ENCODE measurements around the gene PASK. TPM values are rescaled to one million over a fixed set of nuclear protein-coding genes. Genes with fewer than 3 reads are reported as not detected.
"Not testable (repeated sequence)": the region's sequence is repeated elsewhere in the genome, so short reads cannot be mapped to it uniquely, and the experiment has no call there.

The PASK gene
- polyA plus RNA-seq (ENCODE audit: low read depth in 6 of 6): 10 to 100 TPM in 2 of 6 donors, 1 to 10 TPM in 4; 3.9 to 17.4 (median 9.1) TPM

- peak within 1 kb of the TSS; percentile 92 to 100 (median 99) for H3K4me3 Mint-ChIP-seq
- no peaks in the 10 kb centered on the region for H3K27me3 Mint-ChIP-seq
- peak; percentile 88 for DNase-seq
- no peaks in the 10 kb centered on the region for H3K9me3 Mint-ChIP-seq
- ATAC-seq (ENCODE audit: low read depth in 2 of 2): peak; percentile 74 to 76
- H3K27ac Mint-ChIP-seq: peak within 1 kb of the TSS; percentile 92 to 98 (median 96)
- no peaks in the 10 kb centered on the region for H3K36me3 Mint-ChIP-seq
- peaks cover 33 to 48% (median 36%) of the 10 kb centered on the region in 3 donors for H3K4me1 Mint-ChIP-seq
Observed at GRCh38 chr2:241148891-241149674, at the start of gene PASK. Gene PASK, minus strand, starts transcription at chr2:241149472. Its CDS starts 6,440 bp downstream, at chr2:241143032.

GRCh38 chr2:241198381-241199279 is 49.4 kb upstream of the PASK start:
- H3K27ac Mint-ChIP-seq: no peak overlapping the region
- ATAC-seq (ENCODE audit: low read depth in 2 of 2) (no peak), DNase-seq (no peak)
- H3K4me3 Mint-ChIP-seq: no peak overlapping the region
- no peaks in the 10 kb centered on the region for H3K4me1 Mint-ChIP-seq
- no peaks in the 10 kb centered on the region for H3K9me3 Mint-ChIP-seq
- no peaks in the 10 kb centered on the region for H3K36me3 Mint-ChIP-seq
- H3K27me3 Mint-ChIP-seq: no peaks in the 10 kb centered on the region

- Mint-ChIP-seq H3K36me3 (no peaks in the 10 kb centered on the region), H3K27ac (no peak overlapping the region), H3K27me3 (no peaks in the 10 kb centered on the region), H3K4me1 (no peaks in the 10 kb centered on the region), H3K9me3 (no peaks in the 10 kb centered on the region), H3K4me3 (no peak overlapping the region)
- DNase-seq (no peak), ATAC-seq (ENCODE audit: low read depth in 2 of 2) (no peak)
Observed at GRCh38 chr2:241197947-241198346, 48.7 kb upstream of the PASK start.

- DNase-seq; H3K4me1 Mint-ChIP-seq; H3K9me3 Mint-ChIP-seq; H3K36me3 Mint-ChIP-seq; ATAC-seq (ENCODE audit: low read depth in 2 of 2); H3K27me3 Mint-ChIP-seq; H3K27ac Mint-ChIP-seq; H3K4me3 Mint-ChIP-seq: not testable (repeated sequence)
Observed at GRCh38 chr2:241197246-241197645, 48.0 kb upstream of the PASK start.

GRCh38 chr2:241195506-241196130 is 46.3 kb upstream of the PASK start:
- no peaks in the 10 kb centered on the region for H3K36me3 Mint-ChIP-seq
- DNase-seq (no peak), ATAC-seq (ENCODE audit: low read depth in 2 of 2) (no peak)
- H3K27me3 Mint-ChIP-seq: no peaks in the 10 kb centered on the region
- H3K4me1 Mint-ChIP-seq: no peaks in the 10 kb centered on the region
- H3K9me3 Mint-ChIP-seq: no peaks in the 10 kb centered on the region
- no peak overlapping the region for H3K27ac Mint-ChIP-seq
- H3K4me3 Mint-ChIP-seq: no peak overlapping the region

- H3K27ac Mint-ChIP-seq: no peak overlapping the region
- H3K27me3 Mint-ChIP-seq: no peaks in the 10 kb centered on the region
- DNase-seq (no peak), ATAC-seq (ENCODE audit: low read depth in 2 of 2) (no peak)
- H3K4me1 Mint-ChIP-seq: no peaks in the 10 kb centered on the region
- no peak overlapping the region for H3K4me3 Mint-ChIP-seq
- H3K9me3 Mint-ChIP-seq: no peaks in the 10 kb centered on the region
- no peaks in the 10 kb centered on the region for H3K36me3 Mint-ChIP-seq
Observed at GRCh38 chr2:241194811-241195210, 45.5 kb upstream of the PASK start.

GRCh38 chr2:241193271-241193670 is 44.0 kb upstream of the PASK start:
- ATAC-seq (ENCODE audit: low read depth in 2 of 2): no peak
- no peak for DNase-seq
- no peaks in the 10 kb centered on the region for H3K36me3 Mint-ChIP-seq
- no peak overlapping the region for H3K27ac Mint-ChIP-seq
- no peak overlapping the region for H3K4me3 Mint-ChIP-seq
- H3K27me3 Mint-ChIP-seq: no peaks in the 10 kb centered on the region
- no peaks in the 10 kb centered on the region for H3K4me1 Mint-ChIP-seq
- H3K9me3 Mint-ChIP-seq: no peaks in the 10 kb centered on the region

- no peaks in the 10 kb centered on the region for H3K27me3 Mint-ChIP-seq
- peaks cover 0 to 3% (median 0%) of the 10 kb centered on the region in 3 donors for H3K4me1 Mint-ChIP-seq
- no peak overlapping the region for H3K4me3 Mint-ChIP-seq
- no peak for DNase-seq
- no peak overlapping the region for H3K27ac Mint-ChIP-seq
- no peak for ATAC-seq (ENCODE audit: low read depth in 2 of 2)
- H3K9me3 Mint-ChIP-seq: no peaks in the 10 kb centered on the region
- H3K36me3 Mint-ChIP-seq: no peaks in the 10 kb centered on the region
Observed at GRCh38 chr2:241191081-241191480, 41.8 kb upstream of the PASK start.

GRCh38 chr2:241190291-241190981 is 41.2 kb upstream of the PASK start:
- Mint-ChIP-seq H3K27me3 (no peaks in the 10 kb centered on the region), H3K27ac (no peak overlapping the region), H3K4me1 (peaks cover 0 to 3% (median 0%) of the 10 kb centered on the region in 3 donors), H3K36me3 (no peaks in the 10 kb centered on the region), H3K4me3 (no peak overlapping the region), H3K9me3 (no peaks in the 10 kb centered on the region)
- DNase-seq (no peak), ATAC-seq (ENCODE audit: low read depth in 2 of 2) (no peak)

GRCh38 chr2:241189856-241190201 is 40.6 kb upstream of the PASK start:
- Mint-ChIP-seq H3K36me3 (no peaks in the 10 kb centered on the region), H3K4me3 (no peak overlapping the region), H3K4me1 (peaks cover 0 to 3% (median 0%) of the 10 kb centered on the region in 3 donors), H3K27ac (peak overlapping the region in 1 of 6 donors; percentile 56), H3K27me3 (no peaks in the 10 kb centered on the region), H3K9me3 (no peaks in the 10 kb centered on the region)
- DNase-seq: no peak
- no peak for ATAC-seq (ENCODE audit: low read depth in 2 of 2)

GRCh38 chr2:241189093-241189855 is 40.0 kb upstream of the PASK start:
- Mint-ChIP-seq H3K27me3 (no peaks in the 10 kb centered on the region), H3K36me3 (no peaks in the 10 kb centered on the region), H3K4me3 (no peak overlapping the region), H3K27ac (peak overlapping the region in 1 of 6 donors; percentile 70), H3K9me3 (no peaks in the 10 kb centered on the region), H3K4me1 (peaks cover 0 to 3% (median 0%) of the 10 kb centered on the region in 3 donors)
- no peak for DNase-seq
- ATAC-seq (ENCODE audit: low read depth in 2 of 2): no peak

GRCh38 chr2:241188361-241189092 is 39.3 kb upstream of the PASK start, which contains the start of gene ANO7:
Gene ANO7, plus strand, starts transcription at chr2:241188677. Its CDS starts 1,387 bp downstream, at chr2:241190064.
- H3K9me3 Mint-ChIP-seq: no peaks in the 10 kb centered on the region
- H3K27ac Mint-ChIP-seq: peak within 1 kb of the TSS in 2 of 6 donors; percentile 56 to 70

More at GRCh38 chr2:241188361-241189092, 39.3 kb upstream of the PASK start, which contains the start of gene ANO7:
- DNase-seq (no peak), ATAC-seq (ENCODE audit: low read depth in 2 of 2) (peak in 1 of 2 donors; percentile 18)
- Mint-ChIP-seq H3K36me3 (no peaks in the 10 kb centered on the region), H3K27me3 (no peaks in the 10 kb centered on the region), H3K4me1 (peaks cover 0 to 3% (median 0%) of the 10 kb centered on the region in 3 donors), H3K4me3 (peak within 1 kb of the TSS in 1 of 8 donors; percentile 20)

Data from naive B cell (primary cell).